ENCODE data around the gene NUP210. TPM values are rescaled to one million over a fixed set of nuclear protein-coding genes. Genes with fewer than 3 reads are reported as not detected.

The NUP210 gene
- total and polyA plus RNA-seq, 2 of the 13 experiments (the other 11 are each of a cell fraction or from before 2014, with no cell fraction given): 31.6 to 35.2 TPM

GRCh38 chr3:13424141-13424844, 4.2 kb upstream of the NUP210 start (continued):
- no peak for TF ChIP-seq HOXA5 (CRISPR knock-in tag; IDR thresholded peaks at IDR 0.05)

- peak; percentile 16 for ATAC-seq
- ChIA-PET CTCF (ENCODE audit: low intra/inter-chr PET ratio, low total read pairs) (interaction anchor here (1.0 to 1.1 kb wide), 2 partner anchors 31 to 40 kb away, joined by 3 to 5 read pairs; no protein-coding TSS in a partner anchor), POLR2A (interaction anchor here (1.0 to 3.4 kb wide), 3 partner anchors 8 to 31 kb away, joined by 4 to 17 read pairs (median 4); no protein-coding TSS in a partner anchor)
- Histone ChIP-seq H3K79me2 (ENCODE audit: insufficient read depth, low read length) (peaks cover 39% of the 10 kb centered on the region), H3K4me1 (ENCODE audit: insufficient read depth, low read length) (peaks cover 89% of the 10 kb centered on the region), H4K20me1 (ENCODE audit: insufficient read depth, low read length) (no peaks in the 10 kb centered on the region), H3K27me3 (ENCODE audit: control insufficient read depth in 1 of 2, insufficient read depth in 2 of 2, low read length in 2 of 2) (no peaks in the 10 kb centered on the region; a peak in 1 of 5 replicates), H3K9me3 (ENCODE audit: low read length) (no peaks in the 10 kb centered on the region), H3K36me3 (replicated peaks in 1 of 2; ENCODE audit: control insufficient read depth in 1 of 2, insufficient read depth in 2 of 2, low read length in 2 of 2) (peaks cover 1 to 2% of the 10 kb centered on the region in 2 experiments; a peak in 3 of 5 replicates), H3K4me2 (ENCODE audit: low read depth, low read length) (peak overlapping the region; percentile 90), H3K9ac (ENCODE audit: insufficient read depth, low read depth, low read length) (peak overlapping the region; percentile 68), H3K27ac (ENCODE audit: extremely low read length, insufficient read depth, low read length) (peak overlapping the region; percentile 74), H3K4me3 (replicated peaks in 1 of 3; ENCODE audit: insufficient read depth in 1 of 3, low read depth in 2 of 3, low read length in 3 of 3) (peak overlapping the region; percentile 54 to 80 (median 56); a peak in 4 of 6 replicates), H2AFZ (ENCODE audit: low read length) (no peak overlapping the region)
- TSS peak; percentile 81 for BruUV-seq (replicated peaks)
- 69% methylated on average over 21 of the region's 27 CpGs for WGBS (ENCODE audit: low lambda C conversion rate)
- intact Hi-C loops (cut with micrococcal nuclease; ENCODE audit: unreplicated experiment) (no loop called here), in situ Hi-C loops (cut with HindIII; ENCODE audit: extremely low pct_ligation_motif_present, low pct_unique_long_range_greater_than_20kb) (no loop called here)
- no peak for FAIRE-seq
- no peak for DNase-seq (ENCODE audit: low spot score)
- TF ChIP-seq DNMT3B (CRISPR knock-in tag; conservative IDR thresholded peaks at IDR 0.05) (no peak), ZNF772 (CRISPR knock-in tag; IDR thresholded peaks at IDR 0.05) (no peak), DDIT3 (CRISPR knock-in tag; IDR thresholded peaks at IDR 0.05) (no peak), KIAA2018 (CRISPR knock-in tag; IDR thresholded peaks at IDR 0.05; ENCODE audit: borderline replicate concordance) (no peak), ZNF710 (CRISPR knock-in tag; IDR thresholded peaks at IDR 0.05; ENCODE audit: borderline replicate concordance) (no peak)
These were observed 976 bp upstream of the NUP210 start for GRCh38 chr3:13420831-13421765.

Measured in HepG2 (cell line).